IMR-90 (cell line): ENCODE results near the gene SLC12A4. TPM values are rescaled to one million over a fixed set of nuclear protein-coding genes. Genes with fewer than 3 reads are reported as not detected.

Experiments used
- ATAC-seq: fragments of 200-7000 bp; cut with Tn5 transposase; 2 replicates; pipeline ENCODE4 v1.9.1; 2020; ENCODE audit warnings: low read depth, mild to moderate bottlenecking, moderate library complexity
- BruUV-seq: library from RNA; stranded (reverse); fragments of 400-500 nt; replicated peaks from 2 replicates; lab custom pipeline; 2021; lab: Mats Ljungman, UMichigan
- CTCF ChIA-PET: fragments of 300-600 bp; formaldehyde crosslinking; extraction: SDS; loops from one replicate; lab custom pipeline; 2021; ENCODE audit warnings: antibody characterized with exemption; lab: Yijun Ruan, JAX
- POLR2A ChIA-PET: fragments of 300-600 bp; sonication (Branson Sonifier 250); formaldehyde crosslinking; loops from one replicate; lab custom pipeline; 2022; ENCODE audit warnings: antibody characterized with exemption; ENCODE audit not compliant: unreplicated experiment; lab: Charles Lee
- DNase-seq: peaks from one replicate; pipeline ENCODE4 v3.0.0; 2013
- H2AFZ ChIP-seq: replicated peaks from 2 replicates; pipeline ENCODE3; 2013; ENCODE audit warnings: low read length, mild to moderate bottlenecking; ENCODE audit not compliant: poor library complexity
- H2AK5ac ChIP-seq: 2 replicates; pipeline ENCODE4 v1.6.1; 2013; ENCODE audit warnings: low read depth, low read length, inconsistent platforms
- H2AK9ac ChIP-seq: replicated peaks from 2 replicates; pipeline ENCODE3; 2013; ENCODE audit warnings: mild to moderate bottlenecking, low read depth, low read length, moderate library complexity; ENCODE audit not compliant: poor library complexity
- H2BK120ac ChIP-seq: 2 replicates; pipeline ENCODE4 v1.6.1; 2013; ENCODE audit warnings: low read depth, low read length, inconsistent platforms
- H2BK15ac ChIP-seq: 3 replicates; pipeline ENCODE4 v1.6.1; 2013; ENCODE audit warnings: low read depth, low read length, inconsistent platforms
- H2BK20ac ChIP-seq: 2 replicates; pipeline ENCODE4 v1.6.1; 2013; ENCODE audit warnings: low read depth, mild to moderate bottlenecking, inconsistent platforms, low read length, moderate library complexity
- H2BK5ac ChIP-seq: 2 replicates; pipeline ENCODE4 v1.6.1; 2013; ENCODE audit warnings: mild to moderate bottlenecking, low read depth, low read length, inconsistent platforms; ENCODE audit not compliant: poor library complexity, severe bottlenecking
- H3K14ac ChIP-seq: replicated peaks from 2 replicates; pipeline ENCODE4 v1.6.1; 2013; ENCODE audit warnings: low read depth, low read length, inconsistent platforms
- H3K18ac ChIP-seq: 2 replicates; pipeline ENCODE4 v1.6.1; 2013; ENCODE audit warnings: low read depth, low read length, control low read depth
- H3K23ac ChIP-seq: 2 replicates; pipeline ENCODE4 v1.6.1; 2013; ENCODE audit warnings: low read depth, low read length, inconsistent platforms
- H3K27ac ChIP-seq: 2 replicates; pipeline ENCODE4 v1.5.1; 2013; ENCODE audit warnings: mild to moderate bottlenecking, control low read depth, low read length; ENCODE audit not compliant: insufficient read depth
- H3K27me3 ChIP-seq: 2 replicates; pipeline ENCODE4 v1.6.1; 2013; ENCODE audit warnings: low read length; ENCODE audit not compliant: control insufficient read depth, insufficient read depth
- H3K36me3 ChIP-seq: 2 replicates; pipeline ENCODE4 v1.6.1; 2013; ENCODE audit warnings: low read length, mixed read lengths; ENCODE audit not compliant: control insufficient read depth, insufficient read depth
- H3K4ac ChIP-seq: 2 replicates; pipeline ENCODE4 v1.6.1; 2013; ENCODE audit warnings: low read depth, low read length, inconsistent platforms
- H3K4me1 ChIP-seq: 2 replicates; pipeline ENCODE4 v1.6.1; 2013; ENCODE audit warnings: low read length, mixed read lengths; ENCODE audit not compliant: control insufficient read depth, insufficient read depth
- H3K4me2 ChIP-seq: 2 replicates; pipeline ENCODE4 v1.6.1; 2013; ENCODE audit warnings: low read depth, mild to moderate bottlenecking, control low read depth, low read length, moderate library complexity
- H3K4me3 ChIP-seq: 2 replicates; pipeline ENCODE4 v1.5.1; 2013; ENCODE audit warnings: low read depth, mild to moderate bottlenecking, control low read depth, low read length, moderate library complexity; ENCODE audit not compliant: insufficient read depth
- H3K56ac ChIP-seq: 2 replicates; pipeline ENCODE4 v1.6.1; 2013; ENCODE audit warnings: low read length, inconsistent platforms; ENCODE audit not compliant: insufficient read depth; ENCODE audit errors: extremely low read depth
- H3K79me1 ChIP-seq, 2 experiments: 2 replicates each; pipeline ENCODE4 v1.6.1; 2013; ENCODE audit warnings: low read length in 2 of 2, inconsistent platforms in 1 of 2, low read depth in 1 of 2
- H3K9ac ChIP-seq: 2 replicates; pipeline ENCODE4 v1.6.1; 2013; ENCODE audit warnings: low read depth, low read length, control low read depth
- H3K9me1 ChIP-seq: 2 replicates; pipeline ENCODE4 v1.6.1; 2013; ENCODE audit warnings: low read length, inconsistent platforms; ENCODE audit not compliant: insufficient read depth
- H3K9me3 ChIP-seq: 2 replicates; pipeline ENCODE4 v1.6.1; 2013; ENCODE audit warnings: low read length; ENCODE audit not compliant: control insufficient read depth, insufficient read depth
- H4K20me1 ChIP-seq: 2 replicates; pipeline ENCODE4 v1.6.1; 2013; ENCODE audit warnings: low read length, inconsistent platforms; ENCODE audit not compliant: insufficient read depth
- H4K5ac ChIP-seq: 2 replicates; pipeline ENCODE4 v1.6.1; 2013; ENCODE audit warnings: mild to moderate bottlenecking, low read depth, low read length, control low read depth
- H4K8ac ChIP-seq, 2 experiments: 2 replicates each; pipeline ENCODE4 v1.6.1; 2013; ENCODE audit warnings: low read depth in 2 of 2, low read length in 2 of 2, control low read depth in 1 of 2, inconsistent platforms in 1 of 2
- H4K91ac ChIP-seq: 2 replicates; pipeline ENCODE4 v1.6.1; 2013; ENCODE audit warnings: low read depth, low read length, inconsistent platforms; ENCODE audit not compliant: insufficient read depth
- BHLHE40 ChIP-seq: fragments of 150-350 bp; IDR thresholded peaks from 2 replicates; pipeline ENCODE4 v1.6.1; 2016; ENCODE audit warnings: mild to moderate bottlenecking, low read depth, low read length
- CEBPB ChIP-seq: IDR thresholded peaks from 2 replicates; pipeline ENCODE4 v1.6.1; 2012; ENCODE audit warnings: low read depth, low read length, improper control_type of control experiment
- CHD1 ChIP-seq: IDR thresholded peaks from 2 replicates; pipeline ENCODE4 v1.6.1; 2012; ENCODE audit warnings: low read depth, low read length, improper control_type of control experiment
- CTCF ChIP-seq: conservative IDR thresholded peaks from 2 replicates; pipeline ENCODE4 v1.5.1; 2012; ENCODE audit warnings: mild to moderate bottlenecking, low read depth, low read length, improper control_type of control experiment
- ELK1 ChIP-seq: fragments of 150-350 bp; IDR thresholded peaks from 2 replicates; pipeline ENCODE4 v1.6.1; 2016; ENCODE audit warnings: low read depth, mild to moderate bottlenecking, low read length, moderate library complexity, borderline replicate concordance
- FOS ChIP-seq: fragments of 150-350 bp; IDR thresholded peaks from 2 replicates; pipeline ENCODE4 v1.6.1; 2016; ENCODE audit warnings: low read depth, low read length
- MAFK ChIP-seq: IDR thresholded peaks from 2 replicates; pipeline ENCODE4 v1.6.1; 2012; ENCODE audit warnings: low read depth, low read length, improper control_type of control experiment
- MAZ ChIP-seq: IDR thresholded peaks from 2 replicates; pipeline ENCODE4 v1.6.1; 2012; ENCODE audit warnings: low read depth, mild to moderate bottlenecking, low read length, improper control_type of control experiment, moderate library complexity, borderline replicate concordance
- MXI1 ChIP-seq: IDR thresholded peaks from 2 replicates; pipeline ENCODE4 v1.6.1; 2012; ENCODE audit warnings: low read depth, mild to moderate bottlenecking, low read length, moderate library complexity, borderline replicate concordance
- NFE2L2 ChIP-seq: fragments of 150-350 bp; IDR thresholded peaks from 2 replicates; pipeline ENCODE4 v1.6.1; 2016; ENCODE audit warnings: low read depth, mild to moderate bottlenecking, low read length
- POLR2A ChIP-seq: IDR thresholded peaks from 2 replicates; pipeline ENCODE4 v1.6.1; 2012; ENCODE audit warnings: mild to moderate bottlenecking, low read depth, low read length
- RAD21 ChIP-seq: IDR thresholded peaks from 2 replicates; pipeline ENCODE4 v1.6.1; 2012; ENCODE audit warnings: low read length, improper control_type of control experiment
- RCOR1 ChIP-seq: IDR thresholded peaks from 2 replicates; pipeline ENCODE4 v1.6.1; 2012; ENCODE audit warnings: mild to moderate bottlenecking, low read length, improper control_type of control experiment; ENCODE audit not compliant: insufficient replicate concordance
- RFX5 ChIP-seq: IDR thresholded peaks from 2 replicates; pipeline ENCODE4 v1.8.0; 2012; ENCODE audit warnings: low read depth, mild to moderate bottlenecking, low read length, moderate library complexity
- SMC3 ChIP-seq: fragments of 150-350 bp; IDR thresholded peaks from 2 replicates; pipeline ENCODE4 v1.6.1; 2016; ENCODE audit warnings: low read depth, mild to moderate bottlenecking, antibody characterized with exemption, low read length, moderate library complexity
- USF2 ChIP-seq: fragments of 150-350 bp; IDR thresholded peaks from 2 replicates; pipeline ENCODE4 v1.6.1; 2017; ENCODE audit warnings: mild to moderate bottlenecking, antibody characterized with exemption, low read length, low read depth
- WGBS, 2 experiments: methylation state at CpG; one replicate each; pipeline versions ENCODE4 v1.1.5 to v1.1.7; 2013; ENCODE audit warnings: missing lambda C conversion rate in 2 of 2; ENCODE audit not compliant: insufficient read length in 1 of 2; ENCODE audit errors: extremely low coverage in 2 of 2; 5-methylcytosine and 5-hydroxymethylcytosine counted together
- dilution Hi-C: fragments of 300-500 bp; cut with HindIII; formaldehyde crosslinking; loops from one replicate; pipeline ENCODE4 v1.14.3; 2018; ENCODE audit warnings: low sequenced_read_pairs; ENCODE audit not compliant: unreplicated experiment
- in situ Hi-C: fragments of 300-500 bp; cut with MboI; formaldehyde crosslinking; loops from 3 replicates; pipeline ENCODE4 v1.14.3; 2019; ENCODE audit warnings: low sequenced_read_pairs, inconsistent platforms, mixed read lengths
- intact Hi-C: fragments of 100-400 bp; cut with micrococcal nuclease; formaldehyde crosslinking; loops from 2 replicates; pipeline ENCODE4 v1.10.0; 2022
- polyA plus RNA-seq, 3 experiments: library from polyadenylated mRNA; depleted of rRNA; stranded (reverse); fragments of >200 nt; gene quantifications; 2 replicates each; pipeline ENCODE4 v1.2.3, GENCODE V29; 2012; ENCODE audit warnings: low replicate concordance in 1 of 3
- total RNA-seq: library from RNA; depleted of rRNA; stranded (reverse); fragments of >200 nt; gene quantifications from 2 replicates; pipeline ENCODE4 v1.2.3, GENCODE V29; 2012

The SLC12A4 gene
- total and polyA plus RNA-seq, 2 of the 4 experiments (the other 2 are of a cell fraction) = 36.6 to 132 TPM

GRCh38 chr16:67930191-67930590, 38.2 kb downstream of the SLC12A4 start:
- ATAC-seq = no peak

More at GRCh38 chr16:67930191-67930590, 38.2 kb downstream of the SLC12A4 start:
- TF ChIP-seq RCOR1 = no peak
- no peak for TF ChIP-seq CHD1
- TF ChIP-seq CEBPB = no peak
- no peak for TF ChIP-seq BHLHE40
- no peak for TF ChIP-seq NFE2L2
- TF ChIP-seq ELK1 = no peak
- TF ChIP-seq POLR2A = no peak
- no peak for TF ChIP-seq RAD21
- no peak for TF ChIP-seq RFX5
- no peak for TF ChIP-seq MAFK
- TF ChIP-seq CTCF = no peak
- no peak for TF ChIP-seq FOS
- no peak for TF ChIP-seq MAZ
- no peak for TF ChIP-seq USF2
- no peak for TF ChIP-seq SMC3
- TF ChIP-seq MXI1 = no peak
- Histone ChIP-seq H3K23ac (no peak overlapping the region), H3K9ac (no peak overlapping the region), H4K8ac (no peak overlapping the region), H4K20me1 (peaks cover 28% of the 10 kb centered on the region), H2BK20ac (no peak overlapping the region), H2AFZ (no peak overlapping the region), H2BK5ac (no peak overlapping the region), H3K4me3 (no peak overlapping the region), H3K9me3 (no peaks in the 10 kb centered on the region), H2BK120ac (no peak overlapping the region), H3K18ac (no peak overlapping the region), H4K5ac (no peak overlapping the region), H3K27ac (no peak overlapping the region), H3K4ac (no peak overlapping the region), H3K36me3 (peaks cover 23% of the 10 kb centered on the region), H2AK9ac (no peak overlapping the region), H3K14ac (no peak overlapping the region), H3K79me1 (peaks cover 5 to 24% of the 10 kb centered on the region in 2 experiments; a peak in 2 of 4 replicates), H3K4me2 (no peak overlapping the region), H2AK5ac (no peak overlapping the region), H3K27me3 (no peaks in the 10 kb centered on the region), H2BK15ac (no peak overlapping the region), H3K56ac (no peak overlapping the region), H3K4me1 (peaks cover 5% of the 10 kb centered on the region), H3K9me1 (peaks cover 4% of the 10 kb centered on the region), H4K91ac (no peak overlapping the region)
- no TSS peak for BruUV-seq
- in situ Hi-C loops (loop anchor here (25.0 kb wide), 1 partner anchor 393 kb away; the partner anchor contains the start of gene RIPOR1), intact Hi-C loops (no loop called here), dilution Hi-C loops (no loop called here)
- ChIA-PET CTCF (no interaction called here), POLR2A (no interaction called here)
- DNase-seq = no peak
- 88% methylated on average over 5 of the region's 14 CpGs; no CpG with 5 or more reads in 1 of the 2 experiments for WGBS, 2 experiments
